H1 (cell line): ENCODE measurements around the gene IFI16. TPM values are rescaled to one million over a fixed set of nuclear protein-coding genes. Genes with fewer than 3 reads are reported as not detected.

Experiments
- CTCF ChIA-PET: fragments of 300-600 bp; sonication (Branson Sonifier 250); formaldehyde crosslinking; loops from one replicate; lab custom pipeline; 2021; ENCODE audit not compliant: partially characterized antibody; lab: Charles Lee
- POLR2A ChIA-PET: fragments of 300-600 bp; sonication (Branson Sonifier 250); formaldehyde crosslinking; loops from one replicate; lab custom pipeline; 2021; ENCODE audit warnings: inconsistent platforms; ENCODE audit not compliant: partially characterized antibody; lab: Charles Lee
- DNase-seq, 2 experiments: peaks; one replicate each; pipeline versions ENCODE4 v3.0.0 to v3.0.0-alpha.2; 2010 to 2022; ENCODE audit warnings: low spot score in 2 of 2, low read depth in 1 of 2, mixed read lengths in 1 of 2
- FAIRE-seq: peaks from 2 replicates; lab custom pipeline; 2011; peaks lifted over from hg19 to GRCh38; lab: Jason Lieb, UNC
- H2AFZ ChIP-seq: 2 replicates; pipeline ENCODE4 v1.8.1; 2012; ENCODE audit warnings: low read length, inconsistent platforms
- H2AK5ac ChIP-seq: 2 replicates; pipeline ENCODE4 v1.6.1; 2013; ENCODE audit warnings: low read depth, low read length
- H2BK120ac ChIP-seq: replicated peaks from 2 replicates; pipeline ENCODE3; 2013; ENCODE audit warnings: low read depth, low read length, inconsistent platforms
- H2BK12ac ChIP-seq: 2 replicates; pipeline ENCODE4 v1.6.1; 2013; ENCODE audit warnings: low read depth, low read length
- H2BK15ac ChIP-seq: 2 replicates; pipeline ENCODE4 v1.6.1; 2013; ENCODE audit warnings: low read length
- H2BK20ac ChIP-seq: 2 replicates; pipeline ENCODE4 v1.6.1; 2013; ENCODE audit warnings: low read length
- H2BK5ac ChIP-seq: 2 replicates; pipeline ENCODE4 v1.6.1; 2013; ENCODE audit warnings: low read depth, low read length
- H3K14ac ChIP-seq: 2 replicates; pipeline ENCODE4 v1.6.1; 2013; ENCODE audit warnings: inconsistent platforms; ENCODE audit not compliant: insufficient read length
- H3K18ac ChIP-seq: 2 replicates; pipeline ENCODE4 v1.6.1; 2013; ENCODE audit warnings: low read length; ENCODE audit errors: extremely low read depth
- H3K23ac ChIP-seq: 2 replicates; pipeline ENCODE4 v1.6.1; 2013; ENCODE audit warnings: inconsistent platforms; ENCODE audit not compliant: insufficient read length
- H3K23me2 ChIP-seq: 2 replicates; pipeline ENCODE4 v1.6.1; 2013; ENCODE audit warnings: low read depth, low read length
- H3K27ac ChIP-seq: 2 replicates; pipeline ENCODE4 v1.6.1; 2011; ENCODE audit warnings: low read depth, low read length, inconsistent platforms
- H3K27me3 ChIP-seq, 4 experiments: replicated peaks in 1 of 4; 1 replicate in 1 of 4; 2 replicates in 3 of 4; pipeline versions ENCODE4 v1.6.1 to v1.8.1; 2011 to 2013; ENCODE audit warnings: low read length in 3 of 4, mild to moderate bottlenecking in 3 of 4, inconsistent platforms in 2 of 4, mixed read lengths in 2 of 4, moderate library complexity in 1 of 4; ENCODE audit not compliant: control insufficient read depth in 3 of 4, insufficient read depth in 3 of 4; ENCODE audit errors: extremely low read depth in 1 of 4
- H3K36me3 ChIP-seq, 4 experiments: 2 replicates each; pipeline versions ENCODE4 v1.6.1 to v1.8.1; 2011 to 2013; ENCODE audit warnings: mild to moderate bottlenecking in 4 of 4, low read length in 3 of 4, moderate library complexity in 2 of 4, control low read depth in 1 of 4, inconsistent platforms in 1 of 4; ENCODE audit not compliant: insufficient read depth in 4 of 4, control insufficient read depth in 2 of 4
- H3K4ac ChIP-seq: replicated peaks from 2 replicates; pipeline ENCODE3; 2013; ENCODE audit warnings: low read length, low read depth, mixed read lengths, inconsistent platforms; ENCODE audit not compliant: insufficient read length
- H3K4me1 ChIP-seq, 4 experiments: replicated peaks in 1 of 4; 1 replicate in 1 of 4; 2 replicates in 3 of 4; pipeline versions ENCODE4 v1.6.1 to v1.8.1; 2011 to 2013; ENCODE audit warnings: low read length in 3 of 4, inconsistent platforms in 2 of 4, mixed read lengths in 1 of 4; ENCODE audit not compliant: insufficient read depth in 4 of 4, control insufficient read depth in 3 of 4
- H3K4me2 ChIP-seq, 2 experiments: 2 replicates each; pipeline versions ENCODE4 v1.6.1 to v1.8.1; 2011 to 2013; ENCODE audit warnings: low read depth in 2 of 2, low read length in 2 of 2, control low read depth in 1 of 2, inconsistent platforms in 1 of 2, mild to moderate bottlenecking in 1 of 2; ENCODE audit not compliant: insufficient read depth in 1 of 2
- H3K4me3 ChIP-seq, 4 experiments: fragments of 200-600, 300-600 bp in 1 of 4; sonication (generic), shearing (Covaris generic), sonication (Bioruptor Twin) in 1 of 4; 2 replicates each; pipeline versions ENCODE4 v1.5.1 to v1.8.1; 2011 to 2016; ENCODE audit warnings: low read length in 4 of 4, low read depth in 3 of 4, control low read depth in 2 of 4, inconsistent platforms in 2 of 4, mild to moderate bottlenecking in 2 of 4, mixed read lengths in 1 of 4, moderate library complexity in 1 of 4; ENCODE audit not compliant: insufficient read depth in 2 of 4; ENCODE audit errors: extremely low read depth in 1 of 4
- H3K56ac ChIP-seq: replicated peaks from 2 replicates; pipeline ENCODE3; 2013; ENCODE audit warnings: low read depth, mild to moderate bottlenecking, mixed read lengths, low read length, inconsistent platforms; ENCODE audit not compliant: insufficient read length
- H3K79me1 ChIP-seq: 2 replicates; pipeline ENCODE4 v1.6.1; 2013; ENCODE audit warnings: low read depth, low read length, control low read depth
- H3K79me2 ChIP-seq, 2 experiments: 2 replicates each; pipeline versions ENCODE4 v1.6.1 to v1.8.1; 2012 to 2013; ENCODE audit warnings: low read length in 2 of 2, mild to moderate bottlenecking in 2 of 2, inconsistent platforms in 1 of 2; ENCODE audit not compliant: insufficient read depth in 2 of 2, control insufficient read depth in 1 of 2
- H3K9ac ChIP-seq, 4 experiments: replicated peaks in 1 of 4; 1 replicate in 1 of 4; 2 replicates in 3 of 4; pipeline versions ENCODE4 v1.6.1 to v1.8.1; 2011 to 2013; ENCODE audit warnings: low read depth in 3 of 4, low read length in 3 of 4, control low read depth in 2 of 4, mild to moderate bottlenecking in 2 of 4, moderate library complexity in 2 of 4, inconsistent platforms in 1 of 4; ENCODE audit errors: extremely low read depth in 1 of 4
- H3K9me3 ChIP-seq, 2 experiments: 2 replicates each; pipeline versions ENCODE4 v1.6.1 to v1.8.1; 2012 to 2013; ENCODE audit warnings: mild to moderate bottlenecking in 2 of 2, moderate library complexity in 2 of 2, control low read depth in 1 of 2, inconsistent platforms in 1 of 2, low read depth in 1 of 2, low read length in 1 of 2, mixed read lengths in 1 of 2; ENCODE audit not compliant: insufficient read depth in 2 of 2
- H4K20me1 ChIP-seq, 2 experiments: replicated peaks in 1 of 2; 2 replicates each; pipeline versions ENCODE3 to v1.8.1; 2011 to 2013; ENCODE audit warnings: inconsistent platforms in 2 of 2, low read length in 2 of 2, mild to moderate bottlenecking in 1 of 2; ENCODE audit not compliant: insufficient read depth in 2 of 2, control insufficient read depth in 1 of 2
- H4K5ac ChIP-seq: 2 replicates; pipeline ENCODE4 v1.6.1; 2013; ENCODE audit warnings: low read length, low read depth, mixed read lengths, inconsistent platforms; ENCODE audit not compliant: insufficient read length
- H4K8ac ChIP-seq: 2 replicates; pipeline ENCODE4 v1.8.0; 2013; ENCODE audit warnings: mild to moderate bottlenecking, moderate library complexity, low read length, inconsistent platforms; ENCODE audit not compliant: insufficient read depth; ENCODE audit errors: extremely low read depth
- H4K91ac ChIP-seq: replicated peaks from 2 replicates; pipeline ENCODE3; 2013; ENCODE audit warnings: low read length, mixed read lengths, inconsistent platforms; ENCODE audit not compliant: insufficient read length
- ASH2L ChIP-seq: fragments of 200-600, 300-600 bp; sonication (generic); IDR thresholded peaks from one replicate; pipeline ENCODE4 v1.7.1; 2017; ENCODE audit warnings: low read length
- CREB1 ChIP-seq: IDR thresholded peaks from 2 replicates; pipeline ENCODE4 v1.6.1; 2012; ENCODE audit warnings: inconsistent platforms
- MAFK ChIP-seq: IDR thresholded peaks from 2 replicates; pipeline ENCODE4 v1.6.1; 2012; ENCODE audit warnings: low read depth, mild to moderate bottlenecking, improper control_type of control experiment, low read length
- POU5F1 ChIP-seq: IDR thresholded peaks from 2 replicates; pipeline ENCODE4 v1.6.1; 2011; ENCODE audit warnings: low read depth, mild to moderate bottlenecking, low read length, moderate library complexity
- SIN3A ChIP-seq, 2 experiments: IDR thresholded peaks in 1 of 2; conservative IDR thresholded peaks in 1 of 2; 2 replicates each; pipeline ENCODE4 v1.6.1; 2011 to 2012; ENCODE audit warnings: low read length in 2 of 2, improper control_type of control experiment in 1 of 2, low read depth in 1 of 2, mild to moderate bottlenecking in 1 of 2
- USF2 ChIP-seq: IDR thresholded peaks from 2 replicates; pipeline ENCODE4 v1.6.1; 2011; ENCODE audit warnings: low read length, improper control_type of control experiment
- WGBS, 2 experiments: shearing (Covaris generic) in 1 of 2; methylation state at CpG; one replicate each; pipeline versions ENCODE4 v1.1.6 to v1.1.7; 2013 to 2015; ENCODE audit warnings: low lambda C conversion rate in 2 of 2, mixed read lengths in 2 of 2, inconsistent platforms in 1 of 2, low coverage in 1 of 2, missing lambda C conversion rate in 1 of 2; ENCODE audit not compliant: insufficient replicate concordance in 2 of 2, insufficient coverage in 1 of 2, insufficient read length in 1 of 2; ENCODE audit errors: extremely low coverage in 1 of 2, missing lambda C conversion rate in 1 of 2; 5-methylcytosine and 5-hydroxymethylcytosine counted together
- polyA plus RNA-seq, 7 experiments: library from polyadenylated mRNA; depleted of rRNA in 3 of 7; stranded (reverse) in 5 of 7; unstranded in 2 of 7; fragments of >200 nt in 5 of 7; fragments of 200-250 nt in 2 of 7; gene quantifications; 1 replicate in 5 of 7; 2 replicates in 1 of 7; 4 replicates in 1 of 7; pipeline versions ENCODE4 v1.2.1 to v1.2.3, GENCODE V29; 2011 to 2013; ENCODE audit warnings: missing spikeins in 2 of 7, mixed read lengths in 2 of 7
- total RNA-seq: library from RNA; stranded (reverse); fragmentation: NEBNext Ultra II Directional; extraction: Animal tissue kit (Norgen Biotek cat#: 25700); gene quantifications from 2 replicates; pipeline ENCODE4 v1.2.1, GENCODE V29; 2021

IFI16 gene
- total and polyA plus RNA-seq, 2 of the 8 experiments (the other 6 are each of a cell fraction or from before 2014, with no cell fraction given) = 0.63 to 0.74 TPM

GRCh38 chr1:159068886-159069285, 59.2 kb downstream of the IFI16 start:
- 88% methylated on average over 2 of the region's 2 CpGs; no CpG with 5 or more reads in 1 of the 2 experiments for WGBS, 2 experiments
- H2BK15ac ChIP-seq = no peak overlapping the region
- H3K4me3 ChIP-seq = no peak overlapping the region
- no peak overlapping the region for H4K91ac ChIP-seq
- no peaks in the 10 kb centered on the region for H3K79me1 ChIP-seq
- H2BK120ac ChIP-seq = no peak overlapping the region
- no peak overlapping the region for H3K18ac ChIP-seq
- H3K4me2 ChIP-seq = no peak overlapping the region
- no peak overlapping the region for H3K27ac ChIP-seq
- H2BK12ac ChIP-seq = no peak overlapping the region
- H3K23me2 ChIP-seq = no peaks in the 10 kb centered on the region
- POLR2A ChIA-PET = no interaction called here
- no peaks in the 10 kb centered on the region for H3K79me2 ChIP-seq
- H3K36me3 ChIP-seq = no peaks in the 10 kb centered on the region
- no peak overlapping the region for H2BK20ac ChIP-seq
- CTCF ChIA-PET = interaction anchor here (0.7 to 3.8 kb wide), 8 partner anchors 9 to 704 kb away, joined by 3 to 18 read pairs (median 4); no protein-coding TSS in a partner anchor
- H3K9me3 ChIP-seq = no peaks in the 10 kb centered on the region
- DNase-seq = no peak
- H3K14ac ChIP-seq = no peak overlapping the region
- no peak overlapping the region for H3K56ac ChIP-seq
- no peak overlapping the region for H2BK5ac ChIP-seq
- no peak overlapping the region for H2AFZ ChIP-seq
- no peak overlapping the region for H3K23ac ChIP-seq
- FAIRE-seq = no peak
- no peaks in the 10 kb centered on the region for H4K20me1 ChIP-seq
- no peaks in the 10 kb centered on the region for H3K27me3 ChIP-seq
- no peak overlapping the region for H3K4ac ChIP-seq
- no peak overlapping the region for H4K5ac ChIP-seq
- no peak overlapping the region for H4K8ac ChIP-seq
- H3K9ac ChIP-seq = no peak overlapping the region
- peaks cover 0 to 6% (median 0%) of the 10 kb centered on the region in 4 experiments; a peak in 1 of 7 replicates for H3K4me1 ChIP-seq
- no peak for TF ChIP-seq ASH2L
- TF ChIP-seq POU5F1 = no peak
- no peak for TF ChIP-seq SIN3A (conservative IDR thresholded peaks at IDR 0.05 in 1 of 2, IDR thresholded peaks at IDR 0.05 in 1 of 2; ENCODE audit: low read depth in 1 of 2, low read length in 2 of 2)
- TF ChIP-seq USF2 = no peak
- TF ChIP-seq CREB1 = no peak
- TF ChIP-seq MAFK = no peak
- H2AK5ac ChIP-seq = no peak overlapping the region
